Bronchial epithelial cell (primary cell): ENCODE data around the gene POR. TPM values are rescaled to one million over a fixed set of nuclear protein-coding genes. Genes with fewer than 3 reads are reported as not detected.

Source experiments
- DNase-seq: peaks from one replicate; pipeline ENCODE4 v3.0.0-alpha.2; 2010; ENCODE audit warnings: low read depth
- FAIRE-seq: peaks from 2 replicates; lab custom pipeline; 2011; peaks lifted over from hg19 to GRCh38; lab: Jason Lieb, UNC
- H3K27me3 ChIP-seq: 2 replicates; pipeline ENCODE4 v1.5.1; 2011; ENCODE audit warnings: low read length; ENCODE audit not compliant: control insufficient read depth, insufficient read depth
- H3K36me3 ChIP-seq: 2 replicates; pipeline ENCODE4 v1.5.1; 2011; ENCODE audit warnings: low read length; ENCODE audit not compliant: control insufficient read depth, insufficient read depth
- H3K4me3 ChIP-seq: 2 replicates; pipeline ENCODE4 v1.5.1; 2011; ENCODE audit warnings: mild to moderate bottlenecking, low read depth, low read length, control low read depth
- total RNA-seq: library from RNA; depleted of rRNA; stranded (reverse); fragments of >200 nt; gene quantifications from 2 replicates; pipeline ENCODE4 v1.2.1, GENCODE V29; 2014
- TF ChIP-seq, protein P1 (sequence below): IDR thresholded peaks from 2 replicates; pipeline ENCODE4 v1.5.1; 2011; ENCODE audit warnings: mild to moderate bottlenecking, moderate library complexity, low read length, control low read depth, inconsistent platforms; ENCODE audit not compliant: insufficient read depth, severe bottlenecking

The POR gene
- total RNA-seq, 1 donor from 2014 or later: 75.0 TPM

DNA sequence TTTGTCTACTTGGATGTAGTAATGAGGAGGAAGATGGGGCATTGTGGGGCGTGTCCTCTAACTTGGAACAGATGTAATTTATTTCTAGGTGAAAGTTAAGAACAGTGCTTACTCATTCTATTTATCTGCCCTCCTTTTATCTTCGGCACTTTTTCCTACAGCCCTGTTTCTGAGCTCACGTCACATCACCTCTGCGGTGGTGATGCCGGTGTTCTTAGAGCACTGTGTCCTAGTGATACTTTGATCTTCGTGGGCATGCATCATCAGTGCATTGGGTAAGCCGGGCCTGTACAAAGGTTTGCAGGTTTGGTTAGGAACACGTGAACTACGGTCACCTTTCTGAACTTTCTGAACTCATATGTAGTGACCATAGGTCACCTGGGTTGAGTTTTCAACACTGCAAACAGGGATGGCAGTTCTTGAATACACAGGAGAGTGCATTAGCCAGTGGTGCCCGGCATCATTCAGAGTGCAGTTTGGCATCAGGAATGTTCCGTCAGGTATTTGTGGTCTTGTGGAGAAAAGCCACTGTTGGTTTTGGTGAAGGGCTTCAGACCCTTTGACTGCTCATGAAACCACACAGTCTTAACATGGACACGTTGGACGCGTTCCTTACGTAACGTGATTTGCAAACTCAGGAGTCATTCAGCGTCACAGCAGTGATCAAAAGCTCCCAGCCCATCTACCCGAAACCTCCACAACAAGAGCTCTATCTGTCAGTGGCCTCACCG, 5.6 kb downstream of the POR start:
- Histone ChIP-seq H3K36me3 (no peaks in the 10 kb centered on the region), H3K4me3 (no peak overlapping the region), H3K27me3 (no peaks in the 10 kb centered on the region)
- TF ChIP-seq, protein P1, sequence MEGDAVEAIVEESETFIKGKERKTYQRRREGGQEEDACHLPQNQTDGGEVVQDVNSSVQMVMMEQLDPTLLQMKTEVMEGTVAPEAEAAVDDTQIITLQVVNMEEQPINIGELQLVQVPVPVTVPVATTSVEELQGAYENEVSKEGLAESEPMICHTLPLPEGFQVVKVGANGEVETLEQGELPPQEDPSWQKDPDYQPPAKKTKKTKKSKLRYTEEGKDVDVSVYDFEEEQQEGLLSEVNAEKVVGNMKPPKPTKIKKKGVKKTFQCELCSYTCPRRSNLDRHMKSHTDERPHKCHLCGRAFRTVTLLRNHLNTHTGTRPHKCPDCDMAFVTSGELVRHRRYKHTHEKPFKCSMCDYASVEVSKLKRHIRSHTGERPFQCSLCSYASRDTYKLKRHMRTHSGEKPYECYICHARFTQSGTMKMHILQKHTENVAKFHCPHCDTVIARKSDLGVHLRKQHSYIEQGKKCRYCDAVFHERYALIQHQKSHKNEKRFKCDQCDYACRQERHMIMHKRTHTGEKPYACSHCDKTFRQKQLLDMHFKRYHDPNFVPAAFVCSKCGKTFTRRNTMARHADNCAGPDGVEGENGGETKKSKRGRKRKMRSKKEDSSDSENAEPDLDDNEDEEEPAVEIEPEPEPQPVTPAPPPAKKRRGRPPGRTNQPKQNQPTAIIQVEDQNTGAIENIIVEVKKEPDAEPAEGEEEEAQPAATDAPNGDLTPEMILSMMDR: no peak
- no peak for DNase-seq
- no peak for FAIRE-seq

DNA sequence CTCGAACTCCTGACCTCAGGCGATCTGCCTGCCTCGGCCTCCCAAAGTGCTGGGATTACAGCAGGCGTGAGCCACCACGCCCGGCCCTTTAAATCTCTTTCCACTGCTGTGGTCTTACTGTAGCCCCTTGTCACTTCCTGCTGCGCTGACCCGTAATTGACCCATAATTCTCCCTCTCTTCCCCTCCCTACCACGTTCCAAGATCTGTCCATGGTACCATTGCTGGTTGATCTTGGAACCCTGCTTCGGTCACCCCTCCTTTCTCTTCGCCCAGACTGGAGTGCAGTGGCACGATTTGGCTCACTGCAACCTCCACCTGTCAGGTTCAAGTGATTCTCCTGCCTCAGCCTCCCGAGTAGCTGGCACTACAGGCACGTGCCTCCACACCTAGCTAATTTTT, 6.5 kb downstream of the POR start:
- FAIRE-seq (no peak), DNase-seq (no peak)
- H3K36me3 ChIP-seq: no peaks in the 10 kb centered on the region
- no peaks in the 10 kb centered on the region for H3K27me3 ChIP-seq
- TF ChIP-seq, protein P1: no peak
- H3K4me3 ChIP-seq: no peak overlapping the region

DNA sequence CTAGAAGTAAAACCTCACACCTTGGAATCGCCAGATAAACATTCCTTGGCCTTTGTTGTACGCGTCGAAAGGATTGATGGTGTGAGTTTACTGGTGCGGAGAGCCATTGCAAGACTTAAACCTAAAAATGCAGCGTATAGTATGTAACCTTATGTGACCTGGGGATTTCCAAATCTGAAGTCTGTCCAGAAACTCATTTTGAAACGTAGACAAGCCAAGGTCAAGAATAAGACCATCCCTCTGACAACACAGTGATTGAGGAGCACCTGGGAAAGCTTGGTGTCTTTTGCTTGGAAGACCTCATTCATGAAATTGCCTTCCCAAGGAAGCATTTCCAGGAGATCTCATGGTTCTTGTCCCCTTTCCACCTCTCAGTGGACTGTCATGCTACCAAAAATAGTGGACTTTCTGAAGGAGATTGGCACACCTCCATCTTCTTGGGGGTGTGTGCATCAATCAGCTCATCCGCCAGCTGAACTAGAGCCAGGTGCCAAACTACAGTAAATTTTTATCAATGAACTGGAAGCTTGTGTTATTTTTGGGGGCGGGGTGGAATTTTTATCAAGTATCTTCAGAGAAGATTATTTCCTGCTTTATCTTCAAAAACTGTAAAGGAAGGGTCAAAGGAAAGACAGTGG, 8.1 kb downstream of the POR start:
- no peaks in the 10 kb centered on the region for H3K27me3 ChIP-seq
- H3K4me3 ChIP-seq: no peak overlapping the region
- DNase-seq: no peak
- TF ChIP-seq, protein P1: no peak
- no peak for FAIRE-seq
- no peaks in the 10 kb centered on the region for H3K36me3 ChIP-seq

DNA sequence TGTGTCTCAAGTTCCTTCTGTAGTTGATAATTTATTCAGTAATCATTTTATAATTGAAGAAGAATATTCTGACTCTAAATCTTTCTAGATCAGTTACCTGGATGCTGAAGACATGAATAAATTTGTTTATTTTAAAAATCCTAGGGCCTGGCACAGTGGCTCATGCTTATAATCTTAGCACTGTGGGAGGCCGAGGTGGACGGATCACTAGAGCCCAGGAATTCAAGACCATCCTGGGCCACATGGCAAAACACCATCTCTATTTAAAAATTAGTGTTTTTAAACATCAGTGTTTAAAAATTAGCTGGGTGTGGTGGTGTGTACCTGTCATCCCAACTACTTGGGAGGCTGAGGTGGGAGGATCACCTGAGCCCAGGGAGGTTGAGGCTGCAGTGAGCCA, 9.3 kb downstream of the POR start:
- FAIRE-seq: no peak
- no peaks in the 10 kb centered on the region for H3K27me3 ChIP-seq
- peaks cover 3% of the 10 kb centered on the region for H3K36me3 ChIP-seq
- no peak overlapping the region for H3K4me3 ChIP-seq
- DNase-seq: no peak
- TF ChIP-seq, protein P1: no peak

DNA sequence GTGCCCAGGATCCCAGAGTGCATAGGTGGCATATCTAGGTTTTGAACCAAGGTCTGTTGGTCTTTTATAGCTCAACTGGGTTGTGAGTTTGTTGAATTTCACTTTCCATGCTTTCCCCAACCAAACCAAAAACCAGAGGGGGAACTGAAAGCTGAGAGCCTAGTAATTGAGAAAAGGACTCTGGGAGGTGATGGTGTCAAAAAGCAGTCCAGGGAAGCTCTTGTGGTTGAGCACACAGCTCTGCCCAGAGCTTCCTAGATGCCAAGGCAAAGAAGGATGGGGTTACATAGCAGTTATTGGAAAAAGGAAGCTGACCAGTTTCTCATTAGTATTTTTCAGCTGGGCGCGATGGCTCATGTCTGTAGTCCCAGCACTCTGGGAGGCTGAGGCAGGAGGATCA, 9.9 kb downstream of the POR start:
- Histone ChIP-seq H3K27me3 (no peaks in the 10 kb centered on the region), H3K4me3 (no peak overlapping the region), H3K36me3 (peaks cover 3% of the 10 kb centered on the region)
- TF ChIP-seq, protein P1: no peak
- DNase-seq (no peak), FAIRE-seq (no peak)
